NB4 (cell line): ENCODE data around the gene UGT1A4.

Experiments used
- CTCF ChIP-seq: IDR thresholded peaks from one replicate; pipeline ENCODE4 v1.5.1; 2012; ENCODE audit warnings: low read depth, low read length
- MAX ChIP-seq: IDR thresholded peaks from 2 replicates; pipeline ENCODE4 v1.6.1; 2011; ENCODE audit warnings: low read depth, low read length
- MYC ChIP-seq: IDR thresholded peaks from 2 replicates; pipeline ENCODE4 v1.6.1; 2011; ENCODE audit warnings: low read depth, low read length
- POLR2A ChIP-seq: IDR thresholded peaks from 2 replicates; pipeline ENCODE4 v1.6.1; 2011; ENCODE audit warnings: mild to moderate bottlenecking; ENCODE audit not compliant: insufficient read length; ENCODE audit errors: extremely low read depth

GRCh38 chr2:233671290-233672161, 47.0 kb upstream of the UGT1A4 start, which contains the start of gene UGT1A9:
- TF ChIP-seq POLR2A (no peak), CTCF (no peak), MAX (no peak), MYC (no peak)
